SK-MEL-5 (cell line): ENCODE results near the gene RBPJL. TPM values are rescaled to one million over a fixed set of nuclear protein-coding genes. Genes with fewer than 3 reads are reported as not detected.
A peak's percentile ranks its signal among the peaks of the same experiment; 100 is the strongest.

Source experiments
- DNase-seq: peaks from one replicate; pipeline ENCODE4 v3.0.0-alpha.2; 2016; ENCODE audit warnings: low read depth, low spot score
- in situ Hi-C: cut with HindIII; loops from 2 replicates; pipeline ENCODE4 v1.10.0; 2016; ENCODE audit warnings: low sequenced_read_pairs, high pct_unique_total_duplicates, low pct_unique_long_range_greater_than_20kb
- total RNA-seq: library from RNA; depleted of rRNA; stranded (reverse); fragments of >200 nt; shearing (Covaris generic); gene quantifications from 2 replicates; pipeline ENCODE4 v1.2.3, GENCODE V29; 2014; rRNA removed

The RBPJL gene
- total RNA-seq, 1 experiment from 2014 or later = not detected

- DNase-seq = peak; percentile 100
- in situ Hi-C loops = no loop called here
Observed at GRCh38 chr20:45362804-45363610, 56.4 kb downstream of the RBPJL start, which contains the start of gene SYS1. TSS of gene SYS1 (plus strand) at chr20:45363156. CDS start at chr20:45363532, 376 bp downstream.

DNA sequence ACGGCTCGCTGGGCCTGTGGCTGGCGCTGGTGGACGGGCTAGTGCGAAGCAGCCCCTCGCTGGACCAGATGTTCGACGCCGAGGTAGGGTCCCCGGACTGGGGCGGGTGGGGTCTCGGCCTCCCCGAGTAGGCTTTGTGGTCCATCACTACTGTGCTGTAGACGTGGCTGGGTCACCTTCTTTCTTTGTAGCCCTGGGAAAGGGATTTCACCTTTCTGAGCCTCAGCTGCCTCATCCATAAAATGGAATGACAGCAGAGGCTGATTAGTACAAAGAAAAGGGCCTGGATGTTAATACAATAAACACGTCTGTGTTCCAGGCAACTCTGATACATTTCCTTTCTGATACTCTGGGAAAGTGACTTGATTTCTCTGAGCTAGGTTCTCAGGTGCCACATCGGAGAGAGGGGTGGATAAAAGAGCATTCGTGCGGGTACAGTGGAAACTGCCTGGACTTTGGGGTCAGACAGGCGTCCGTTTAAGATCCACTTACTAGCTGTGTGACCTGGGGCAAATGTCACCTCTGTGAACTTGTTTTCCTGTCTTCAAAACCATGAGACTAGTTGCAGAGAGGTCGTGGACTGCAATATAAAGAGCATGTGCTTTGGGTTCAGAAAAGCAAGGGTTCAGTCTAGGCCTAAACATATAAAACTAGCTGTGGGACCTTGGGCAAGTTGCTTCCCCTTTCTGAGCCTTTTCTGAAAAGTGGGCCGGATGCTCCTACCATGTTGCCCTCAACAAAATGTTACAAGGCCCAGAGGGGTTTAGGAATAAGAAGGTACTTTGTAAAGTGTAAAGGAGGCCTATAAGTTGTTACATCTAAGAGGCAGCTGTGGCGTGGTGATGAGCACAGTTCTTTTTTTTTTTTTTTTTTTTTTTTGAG is 57.2 kb downstream of the RBPJL start:
- no peak for DNase-seq
- in situ Hi-C loops = no loop called here

DNA sequence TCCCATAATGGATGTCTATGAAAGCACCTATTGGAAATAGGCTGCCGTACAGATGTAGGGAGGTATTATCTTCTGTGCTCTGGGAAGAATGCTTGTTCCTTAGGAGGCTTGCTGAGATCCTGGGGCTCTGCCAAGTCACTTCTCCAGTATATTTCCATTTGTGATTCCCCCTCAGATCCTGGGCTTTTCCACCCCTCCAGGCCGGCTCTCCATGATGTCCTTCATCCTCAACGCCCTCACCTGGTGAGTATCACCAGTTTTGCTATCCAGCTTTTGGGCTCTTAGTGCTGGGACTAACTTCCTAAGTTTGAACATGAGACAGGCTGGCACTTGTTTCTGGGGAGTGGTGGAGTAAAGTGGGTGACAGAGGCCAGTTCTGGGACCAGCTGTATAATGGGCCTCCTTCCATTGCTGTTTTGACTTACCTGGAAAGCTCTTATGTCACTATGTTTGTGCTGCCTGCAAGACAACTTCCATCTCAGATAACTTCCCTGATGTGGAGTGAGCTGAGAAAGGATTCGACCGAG is 58.9 kb downstream of the RBPJL start:
- DNase-seq = no peak
- in situ Hi-C loops = no loop called here

DNA sequence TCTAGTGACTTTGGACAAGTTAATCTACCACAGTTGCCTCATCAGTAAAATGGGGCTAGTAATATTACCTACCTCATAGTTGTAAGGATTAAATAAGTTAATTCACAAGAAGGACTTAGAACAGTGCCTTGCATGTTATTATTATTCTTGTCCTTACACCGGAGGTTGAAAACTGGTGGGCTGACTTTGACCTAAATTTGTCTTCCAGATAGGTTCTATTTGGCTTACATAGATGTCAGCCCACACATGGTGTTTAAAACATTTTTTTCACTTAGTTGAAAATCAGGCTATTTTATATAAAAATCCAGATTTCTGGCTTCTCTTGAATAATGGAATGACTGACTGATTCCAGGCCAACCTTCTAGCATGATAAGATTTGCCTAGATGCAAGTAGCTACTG is 59.6 kb downstream of the RBPJL start:
- in situ Hi-C loops = no loop called here
- no peak for DNase-seq

DNA sequence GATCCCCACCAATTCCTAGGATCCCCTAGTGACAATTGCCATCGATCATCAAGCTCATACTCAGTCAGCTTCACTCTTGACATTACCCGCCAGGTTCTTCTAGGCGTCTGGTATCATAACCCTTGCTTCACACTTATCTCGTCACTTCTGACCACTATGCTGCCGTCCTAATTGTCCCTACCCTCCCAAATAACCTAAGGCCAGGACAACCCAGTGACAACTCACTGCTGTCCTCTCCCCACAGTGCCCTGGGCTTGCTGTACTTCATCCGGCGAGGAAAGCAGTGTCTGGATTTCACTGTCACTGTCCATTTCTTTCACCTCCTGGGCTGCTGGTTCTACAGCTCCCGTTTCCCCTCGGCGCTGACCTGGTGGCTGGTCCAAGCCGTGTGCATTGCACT is 60.0 kb downstream of the RBPJL start:
- in situ Hi-C loops = no loop called here
- DNase-seq = no peak

GRCh38 chr20:45367126-45367525 is 60.5 kb downstream of the RBPJL start:
- DNase-seq = no peak
- in situ Hi-C loops = no loop called here

Other genes with a start within 250 kb of the RBPJL start
- gene KCNS1, start 205.7 kb upstream of the RBPJL start, total RNA-seq = 1.1 and 1.7 TPM in 2 replicates
- gene WFDC5, start 191.7 kb upstream of the RBPJL start, total RNA-seq = not detected in 2 replicates
- not detected in 2 replicates for gene WFDC12, start 182.4 kb upstream of the RBPJL start, total RNA-seq
- gene PI3, start 131.9 kb upstream of the RBPJL start, total RNA-seq = 0.40 and 0.56 TPM in 2 replicates
- not detected in 2 replicates for gene SEMG1, start 99.8 kb upstream of the RBPJL start, total RNA-seq
- not detected in 2 replicates for gene SEMG2, start 85.5 kb upstream of the RBPJL start, total RNA-seq
- gene SLPI, start 52.3 kb upstream of the RBPJL start, total RNA-seq = not detected in 2 replicates
- 0.42 and 0.59 TPM in 2 replicates for gene MATN4, start 1.5 kb downstream of the RBPJL start, total RNA-seq
- gene SDC4, start 41.6 kb downstream of the RBPJL start, total RNA-seq = 16.1 and 17.5 TPM in 2 replicates
- 23.6 and 31.0 TPM in 2 replicates for gene SYS1, start 56.3 kb downstream of the RBPJL start, total RNA-seq
- not detected in 2 replicates for gene TP53TG5, start 71.5 kb downstream of the RBPJL start, total RNA-seq
- gene DBNDD2, start 101.4 kb downstream of the RBPJL start, total RNA-seq = 0.77 and 1.5 TPM in 2 replicates
- 179 and 191 TPM in 2 replicates for gene PIGT, start 109.3 kb downstream of the RBPJL start, total RNA-seq
- gene WFDC2, start 162.9 kb downstream of the RBPJL start, total RNA-seq = not detected in 2 replicates
- not detected in 2 replicates for gene SPINT3, start 208.8 kb downstream of the RBPJL start, total RNA-seq
- gene WFDC6, start 232.6 kb downstream of the RBPJL start, total RNA-seq = not detected in 2 replicates
- gene EPPIN, start 240.6 kb downstream of the RBPJL start, total RNA-seq = not detected in 2 replicates